NCI-H1048 (cell line): ENCODE measurements around the gene C11orf21.

Source experiments
- DNase-seq: peaks from one replicate; lab custom pipeline; 2025; lab: John Stamatoyannopoulos, UW

C11orf21 gene

GRCh38 chr11:2320568-2321310 lies 19.0 kb upstream of the C11orf21 start:
- DNase-seq: no peak

GRCh38 chr11:2319791-2320472 lies 18.2 kb upstream of the C11orf21 start:
- DNase-seq: no peak

- no peak for DNase-seq
Observed at GRCh38 chr11:2318707-2319106, 17.0 kb upstream of the C11orf21 start.

GRCh38 chr11:2318123-2318522 lies 16.4 kb upstream of the C11orf21 start:
- no peak for DNase-seq

GRCh38 chr11:2317354-2318050 lies 15.8 kb upstream of the C11orf21 start:
- DNase-seq: no peak

DNA sequence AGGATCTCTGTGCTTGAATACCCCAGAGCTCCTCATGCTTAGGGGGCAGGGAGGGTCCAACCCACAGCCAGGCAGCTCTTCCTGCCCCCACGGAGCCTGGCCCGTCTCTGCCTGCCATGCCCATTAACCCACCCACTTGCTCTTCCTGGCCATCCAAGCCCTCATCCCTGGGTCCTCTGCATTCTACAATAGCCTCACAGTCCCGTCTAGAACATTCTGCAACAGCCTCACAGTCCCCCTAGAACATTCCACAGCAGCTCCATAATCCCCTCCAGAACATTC lies 15.2 kb upstream of the C11orf21 start:
- no peak for DNase-seq

DNA sequence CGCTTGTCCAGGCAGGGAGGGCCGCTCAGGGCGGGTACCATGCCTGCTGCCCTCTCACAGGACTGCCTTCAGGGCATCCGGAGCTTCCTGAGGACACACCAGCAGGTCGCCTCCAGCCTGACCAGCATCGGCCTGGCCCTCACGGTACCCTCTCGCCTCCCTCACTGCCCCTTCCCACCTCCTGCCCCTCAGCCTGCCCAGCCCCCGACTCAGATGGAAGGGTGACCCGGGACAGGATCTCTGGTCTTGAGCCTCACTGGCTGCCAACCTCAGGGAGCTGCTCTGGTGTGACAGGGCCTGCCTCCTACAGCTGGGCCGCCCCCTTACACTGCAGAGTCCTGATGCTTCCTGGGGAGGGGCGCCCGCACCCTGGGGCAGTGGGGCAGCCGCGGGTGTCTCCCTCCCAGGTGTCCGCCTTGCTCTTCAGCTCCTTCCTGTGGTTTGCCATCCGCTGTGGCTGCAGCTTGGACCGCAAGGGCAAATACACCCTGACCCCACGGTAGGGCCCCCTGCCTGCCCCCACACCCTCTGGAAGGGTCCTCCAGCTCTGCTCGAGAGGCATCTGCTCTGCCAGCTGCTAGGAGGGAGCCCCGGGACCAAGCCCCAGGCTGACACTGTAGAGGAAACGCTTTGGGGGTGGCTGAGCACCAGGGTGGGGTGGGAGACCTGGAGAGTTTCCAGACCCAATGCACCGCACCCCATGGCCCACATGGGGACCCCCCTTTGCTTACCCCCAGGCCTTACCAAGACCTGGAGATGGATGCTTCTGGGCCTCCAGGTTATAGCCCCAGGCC lies 14.6 kb upstream of the C11orf21 start:
- DNase-seq: no peak

DNA sequence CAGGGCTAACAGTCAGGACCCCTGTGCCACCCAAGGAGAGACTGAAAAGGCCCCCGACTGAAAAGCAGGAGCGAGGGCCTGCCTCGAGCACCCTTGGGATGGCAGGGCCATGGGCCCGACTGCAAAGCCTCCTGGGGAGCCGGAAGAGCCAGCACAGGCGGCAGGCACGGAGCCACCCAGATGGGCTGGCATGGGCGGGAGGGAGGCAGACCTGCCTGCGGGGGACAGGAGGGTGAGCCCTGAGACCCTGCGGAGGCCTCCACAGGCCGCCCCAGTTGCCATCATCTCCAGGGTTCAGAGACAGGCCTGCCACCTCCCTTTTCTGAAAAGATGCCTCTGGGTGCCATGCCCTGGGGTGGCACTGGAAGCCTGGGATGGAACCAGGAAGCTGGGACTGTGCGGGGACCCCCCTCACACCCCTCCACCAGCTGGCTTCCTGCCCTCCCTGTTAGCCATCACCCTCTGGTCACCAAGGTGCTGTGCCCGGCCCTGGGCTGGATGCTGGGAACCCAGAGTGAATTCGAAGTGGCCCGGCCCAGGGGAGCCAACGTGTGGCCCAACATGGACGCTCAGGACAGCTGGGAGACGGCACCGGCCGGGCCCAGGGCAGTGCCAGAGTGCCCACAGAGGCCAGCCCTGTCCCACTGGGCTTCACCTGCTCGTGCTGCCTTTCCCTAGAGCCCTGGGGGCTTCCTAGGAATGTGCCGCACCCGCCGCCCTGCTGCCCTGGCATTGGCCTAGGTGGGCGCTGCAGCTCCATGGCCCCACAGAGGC lies 13.9 kb upstream of the C11orf21 start:
- DNase-seq: no peak

GRCh38 chr11:2314525-2315394 lies 13.0 kb upstream of the C11orf21 start:
- DNase-seq: no peak

DNA sequence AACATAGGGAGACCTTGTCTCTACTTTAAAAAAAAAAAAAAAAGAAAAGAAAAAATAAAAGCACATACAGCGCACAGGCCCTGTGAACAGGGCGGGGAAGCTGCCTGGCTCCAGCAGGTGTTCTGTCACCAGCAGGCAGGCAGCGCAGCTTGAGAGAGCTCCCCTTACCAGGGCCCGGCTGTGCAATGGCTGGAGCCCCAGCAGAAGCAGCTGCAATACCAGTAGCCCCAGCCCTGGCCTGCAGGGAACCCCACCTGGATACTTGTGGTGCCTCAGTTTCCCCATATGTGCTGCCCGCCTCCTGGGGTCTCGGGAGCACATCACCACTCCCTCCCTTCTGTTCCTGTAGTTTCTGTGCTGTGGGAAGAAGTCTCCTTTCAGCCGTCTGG lies 12.4 kb upstream of the C11orf21 start:
- DNase-seq: no peak

DNA sequence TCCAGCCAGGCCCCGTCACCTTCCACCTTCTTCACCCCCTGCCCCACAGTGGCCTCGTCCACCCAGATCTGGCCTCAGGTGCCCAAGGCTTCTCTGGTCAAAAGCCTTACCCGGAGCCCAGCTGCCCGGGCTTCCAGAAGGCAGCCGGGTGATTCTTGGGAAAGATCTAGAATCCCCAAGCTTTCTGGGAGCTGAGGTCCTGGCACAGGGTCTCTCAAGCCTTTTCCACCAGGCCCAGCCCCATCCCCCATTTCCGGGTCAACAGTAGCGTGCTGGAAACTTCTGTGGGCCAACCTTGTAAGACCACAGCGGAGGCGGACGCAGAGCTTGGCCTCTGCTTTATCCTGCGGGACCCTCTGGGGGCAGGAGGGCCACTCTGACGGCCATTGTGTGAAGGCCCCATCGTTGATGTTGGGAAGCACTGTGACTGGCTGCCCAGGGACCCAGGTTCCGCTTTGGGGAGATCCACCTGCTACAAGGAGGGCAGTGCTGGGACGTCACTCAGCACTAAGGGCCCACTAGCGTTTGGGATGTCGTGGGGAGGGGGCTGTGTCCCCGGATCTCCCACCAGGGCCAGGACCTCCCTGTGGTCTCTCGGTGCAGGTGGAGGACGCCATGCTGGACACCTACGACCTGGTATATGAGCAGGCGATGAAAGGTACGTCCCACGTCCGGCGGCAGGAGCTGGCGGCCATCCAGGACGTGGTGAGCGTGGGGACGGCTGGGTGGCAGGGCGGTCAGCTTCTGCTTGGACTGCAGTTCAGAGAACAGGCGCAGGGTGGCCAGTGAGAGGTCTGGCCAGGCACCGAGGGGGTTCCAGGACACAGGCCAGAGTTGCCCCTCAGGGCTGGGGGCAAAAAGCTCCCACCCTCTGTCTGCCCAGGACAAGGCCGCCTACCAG lies 11.6 kb upstream of the C11orf21 start:
- DNase-seq: no peak

DNA sequence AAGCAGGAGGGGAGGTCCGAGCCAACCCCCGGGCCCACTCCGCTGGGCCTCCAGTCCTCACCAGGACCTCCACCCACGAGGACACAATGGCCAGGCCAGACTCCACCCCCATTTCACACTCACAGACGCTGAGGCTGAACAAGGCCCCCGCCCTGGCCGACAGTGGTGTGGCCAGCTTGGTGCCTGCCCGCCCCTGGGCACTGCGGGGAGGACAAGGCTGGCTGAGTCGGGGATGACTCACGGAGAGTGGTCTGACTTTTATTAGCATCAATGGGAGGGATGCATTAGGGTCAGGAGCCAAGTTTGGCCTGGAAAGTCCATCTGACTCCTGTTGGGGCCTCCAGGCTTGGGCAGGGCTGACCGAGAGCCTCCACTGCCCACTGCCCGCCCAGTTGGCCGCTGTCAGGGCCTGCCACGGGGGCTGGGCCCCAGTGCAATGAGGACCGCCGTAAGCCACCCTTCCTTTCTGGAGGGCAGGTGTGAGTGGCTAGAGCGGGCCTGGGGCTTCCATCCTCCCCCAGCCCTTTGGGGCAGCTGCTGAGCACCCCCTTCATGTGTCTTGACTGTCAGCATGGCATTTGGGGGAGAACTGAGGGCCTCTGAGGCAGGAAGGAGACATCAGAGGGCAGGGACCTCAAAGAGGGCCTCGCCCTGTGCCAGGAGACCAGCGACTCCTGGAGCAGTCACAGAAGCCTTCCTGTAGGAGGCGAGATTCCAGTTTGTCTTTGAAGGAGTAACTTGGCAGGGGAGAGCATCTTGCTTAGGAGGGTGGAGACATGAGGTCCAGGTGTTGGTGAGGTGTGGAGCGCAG lies 10.7 kb upstream of the C11orf21 start:
- no peak for DNase-seq

DNA sequence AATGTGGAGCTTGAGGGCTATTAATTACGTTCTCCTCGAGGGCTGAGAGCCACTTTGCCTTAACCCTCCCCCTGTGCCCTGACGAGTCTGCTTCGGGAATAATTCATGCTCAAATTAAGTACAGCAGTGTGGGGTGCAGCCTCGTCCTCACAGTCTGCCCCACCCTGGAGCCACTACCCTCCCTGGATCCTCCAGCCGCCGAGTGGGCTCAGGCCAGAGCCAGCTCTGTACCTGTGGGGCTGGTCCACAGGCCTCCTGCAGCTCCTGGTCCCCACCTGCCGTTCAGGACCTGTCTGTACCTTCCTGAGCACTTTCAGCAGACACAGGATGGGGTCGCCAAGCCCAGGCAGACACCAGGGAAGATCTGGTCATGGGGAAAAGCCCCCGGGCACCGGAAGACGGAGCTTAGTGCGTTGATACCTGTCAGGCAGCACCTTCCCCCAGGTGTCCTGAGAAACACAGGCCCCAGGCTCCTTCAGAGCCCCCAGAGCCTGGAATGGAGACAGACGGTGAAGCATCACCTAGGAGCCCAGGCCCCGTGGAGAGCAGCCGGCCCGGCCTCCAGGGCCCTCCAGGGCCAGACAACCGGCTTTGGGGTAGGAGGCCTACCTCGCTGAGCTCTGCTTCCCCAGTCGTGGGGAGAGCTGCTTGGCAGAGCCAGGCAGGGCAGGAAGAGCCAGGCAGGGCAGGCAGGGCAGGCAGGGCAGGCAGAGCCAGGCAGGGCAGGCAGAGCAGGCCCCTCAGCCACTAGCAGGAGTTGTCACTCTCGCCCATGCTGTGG lies 9.8 kb upstream of the C11orf21 start:
- no peak for DNase-seq

- DNase-seq: no peak
Observed at GRCh38 chr11:2310786-2311352, 9.2 kb upstream of the C11orf21 start.

GRCh38 chr11:2310073-2310785 lies 8.5 kb upstream of the C11orf21 start:
- DNase-seq: no peak

- no peak for DNase-seq
Observed at GRCh38 chr11:2309251-2310072, 7.7 kb upstream of the C11orf21 start.
